Liver (tissue), 9 donors: ENCODE data around the gene TRPM2. TPM values are rescaled to one million over a fixed set of nuclear protein-coding genes. Genes with fewer than 3 reads are reported as not detected.

Source experiments
- DNase-seq: peaks from one replicate; pipeline ENCODE4 v3.0.0-alpha.2; 2017; ENCODE audit warnings: low spot score
- H3K27ac ChIP-seq, 2 donors: one replicate each; pipeline ENCODE4 v1.7.0; 2013; ENCODE audit warnings: inconsistent platforms in 2 of 2, low read length in 2 of 2, control low read depth in 1 of 2, low read depth in 1 of 2, mild to moderate bottlenecking in 1 of 2
- H3K27me3 ChIP-seq, 4 donors: one replicate each; pipeline versions ENCODE4 v1.6.1 to v1.7.0; 2013; ENCODE audit warnings: low read length in 3 of 4, inconsistent platforms in 1 of 4, mild to moderate bottlenecking in 1 of 4, moderate library complexity in 1 of 4; ENCODE audit not compliant: control insufficient read depth in 4 of 4, insufficient read depth in 4 of 4
- H3K36me3 ChIP-seq, 4 donors: one replicate each; pipeline versions ENCODE4 v1.6.1 to v1.7.0; 2013; ENCODE audit warnings: low read length in 3 of 4, mild to moderate bottlenecking in 3 of 4, low read depth in 1 of 4, moderate library complexity in 1 of 4; ENCODE audit not compliant: control insufficient read depth in 4 of 4, insufficient read depth in 3 of 4
- H3K4me1 ChIP-seq, 4 donors: one replicate each; pipeline versions ENCODE4 v1.6.1 to v1.7.0; 2013; ENCODE audit warnings: low read length in 3 of 4, mild to moderate bottlenecking in 3 of 4, moderate library complexity in 1 of 4; ENCODE audit not compliant: control insufficient read depth in 4 of 4, insufficient read depth in 4 of 4
- H3K4me3 ChIP-seq, 3 donors: one replicate each; pipeline versions ENCODE4 v1.6.1 to v1.7.0; 2013; ENCODE audit warnings: low read length in 3 of 3, control low read depth in 1 of 3, low read depth in 1 of 3, mild to moderate bottlenecking in 1 of 3
- H3K9ac ChIP-seq, 2 donors: one replicate each; pipeline ENCODE4 v1.7.0; 2013; ENCODE audit warnings: low read length in 2 of 2, mild to moderate bottlenecking in 2 of 2, moderate library complexity in 2 of 2, control low read depth in 1 of 2, low read depth in 1 of 2
- H3K9me3 ChIP-seq, 4 donors: one replicate each; pipeline versions ENCODE4 v1.6.1 to v1.7.0; 2013; ENCODE audit warnings: low read length in 3 of 4; ENCODE audit not compliant: control insufficient read depth in 4 of 4
- ATF3 ChIP-seq: IDR thresholded peaks from 2 replicates; pipeline ENCODE4 v1.6.1; 2016; ENCODE audit warnings: antibody characterized with exemption
- CTCF ChIP-seq: fragments of 150-350 bp; IDR thresholded peaks from 2 replicates; pipeline ENCODE4 v1.5.1; 2017; ENCODE audit warnings: improper control_type of control experiment, low read depth, low read length; ENCODE audit not compliant: missing input control
- EGR1 ChIP-seq, 2 donors: IDR thresholded peaks; 2 replicates each; pipeline ENCODE4 v1.6.1; 2016 to 2018; ENCODE audit warnings: antibody characterized with exemption in 2 of 2, low read depth in 2 of 2
- FOXA1 ChIP-seq: IDR thresholded peaks from 2 replicates; pipeline ENCODE4 v1.6.1; 2016; ENCODE audit warnings: antibody characterized with exemption
- FOXA2 ChIP-seq: IDR thresholded peaks from 2 replicates; pipeline ENCODE4 v1.6.1; 2016; ENCODE audit warnings: antibody characterized with exemption
- GABPA ChIP-seq, 2 donors: IDR thresholded peaks in 1 of 2; conservative IDR thresholded peaks in 1 of 2; 2 replicates each; pipeline ENCODE4 v1.6.1; 2016; ENCODE audit warnings: antibody characterized with exemption in 2 of 2, mild to moderate bottlenecking in 1 of 2, moderate library complexity in 1 of 2
- HNF4A ChIP-seq, 2 donors: conservative IDR thresholded peaks; 2 replicates each; pipeline ENCODE4 v1.6.1; 2016; ENCODE audit warnings: antibody characterized with exemption in 2 of 2, mild to moderate bottlenecking in 2 of 2
- HNF4G ChIP-seq: IDR thresholded peaks from 2 replicates; pipeline ENCODE4 v1.6.1; 2016; ENCODE audit warnings: antibody characterized with exemption
- JUND ChIP-seq, 2 donors: IDR thresholded peaks; 2 replicates each; pipeline ENCODE4 v1.6.1; 2016; ENCODE audit warnings: antibody characterized with exemption in 2 of 2
- MAX ChIP-seq: IDR thresholded peaks from 2 replicates; pipeline ENCODE4 v1.6.1; 2016; ENCODE audit warnings: antibody characterized with exemption
- NR2F2 ChIP-seq: IDR thresholded peaks from 2 replicates; pipeline ENCODE4 v1.6.1; 2016; ENCODE audit warnings: antibody characterized with exemption
- RAD21 ChIP-seq, 2 donors: IDR thresholded peaks; 2 replicates each; pipeline ENCODE4 v1.6.1; 2016; ENCODE audit warnings: antibody characterized with exemption in 2 of 2, mild to moderate bottlenecking in 2 of 2
- REST ChIP-seq: IDR thresholded peaks from 2 replicates; pipeline ENCODE4 v1.6.1; 2016; ENCODE audit warnings: antibody characterized with exemption, mild to moderate bottlenecking
- RXRA ChIP-seq, 2 donors: IDR thresholded peaks; 2 replicates each; pipeline ENCODE4 v1.6.1; 2017 to 2018; ENCODE audit warnings: antibody characterized with exemption in 2 of 2, mild to moderate bottlenecking in 1 of 2
- SP1 ChIP-seq: IDR thresholded peaks from 2 replicates; pipeline ENCODE4 v1.6.1; 2018; ENCODE audit warnings: antibody characterized with exemption, mild to moderate bottlenecking
- TAF1 ChIP-seq: conservative IDR thresholded peaks from 2 replicates; pipeline ENCODE4 v1.6.1; 2016; ENCODE audit warnings: antibody characterized with exemption, mild to moderate bottlenecking
- YY1 ChIP-seq: IDR thresholded peaks from 2 replicates; pipeline ENCODE4 v1.6.1; 2016; ENCODE audit warnings: antibody characterized with exemption, mild to moderate bottlenecking
- WGBS: extraction: QIAGEN DNeasy Blood & Tissue Kit; methylation state at CpG from one replicate; pipeline ENCODE4 v1.1.7; 2013; 5-methylcytosine and 5-hydroxymethylcytosine counted together
- polyA plus RNA-seq, 2 donors: library from polyadenylated mRNA; stranded (reverse) in 1 of 2; unstranded in 1 of 2; fragments of 200-250 nt in 1 of 2; fragments of >200 nt in 1 of 2; fragmentation: Nextera tagmentation in 1 of 2; extraction: Ambion mirVana in 1 of 2; gene quantifications; one replicate each; pipeline versions ENCODE4 v1.2.1 to v1.2.3, GENCODE V29; 2013 to 2015
- total RNA-seq, 2 donors: library from RNA; depleted of rRNA; stranded (reverse); fragments of >200 nt; gene quantifications; one replicate each; pipeline ENCODE4 v1.2.3, GENCODE V29; 2014
- TF ChIP-seq, protein P1 (sequence below): IDR thresholded peaks from 2 replicates; pipeline ENCODE4 v1.6.1; 2016; ENCODE audit warnings: antibody characterized with exemption
- donor health status: healthy.
- donor health status: healthy.
- donor health status: healthy.
- donor health status: healthy.
- donor health status: healthy.

Gene TRPM2
- total and polyA plus RNA-seq, 4 donors, result 0.43 to 1.3 (median 0.63) TPM

- H3K4me1 ChIP-seq, result peaks cover 0 to 11% (median 8%) of the 10 kb centered on the region in 4 donors
- H3K4me3 ChIP-seq, result no peak overlapping the region
- WGBS, result 97% methylated on average over 19 of the region's 19 CpGs
- H3K9me3 ChIP-seq, result peaks cover 0 to 3% (median 2%) of the 10 kb centered on the region in 4 donors
- TF ChIP-seq NR2F2 (no peak), MAX (no peak), TAF1 (no peak), RXRA (IDR thresholded peaks at IDR 0.05) (no peak), EGR1 (IDR thresholded peaks at IDR 0.05; ENCODE audit: low read depth in 2 of 2) (no peak), FOXA2 (no peak), YY1 (no peak), REST (no peak), GABPA (IDR thresholded peaks at IDR 0.05 in 1 of 2, conservative IDR thresholded peaks at IDR 0.05 in 1 of 2) (no peak), HNF4A (conservative IDR thresholded peaks at IDR 0.05) (no peak), CTCF (no peak), RAD21 (IDR thresholded peaks at IDR 0.05) (no peak), ATF3 (no peak), SP1 (no peak), FOXA1 (no peak), JUND (IDR thresholded peaks at IDR 0.05) (no peak), HNF4G (no peak)
- TF ChIP-seq, protein P1, sequence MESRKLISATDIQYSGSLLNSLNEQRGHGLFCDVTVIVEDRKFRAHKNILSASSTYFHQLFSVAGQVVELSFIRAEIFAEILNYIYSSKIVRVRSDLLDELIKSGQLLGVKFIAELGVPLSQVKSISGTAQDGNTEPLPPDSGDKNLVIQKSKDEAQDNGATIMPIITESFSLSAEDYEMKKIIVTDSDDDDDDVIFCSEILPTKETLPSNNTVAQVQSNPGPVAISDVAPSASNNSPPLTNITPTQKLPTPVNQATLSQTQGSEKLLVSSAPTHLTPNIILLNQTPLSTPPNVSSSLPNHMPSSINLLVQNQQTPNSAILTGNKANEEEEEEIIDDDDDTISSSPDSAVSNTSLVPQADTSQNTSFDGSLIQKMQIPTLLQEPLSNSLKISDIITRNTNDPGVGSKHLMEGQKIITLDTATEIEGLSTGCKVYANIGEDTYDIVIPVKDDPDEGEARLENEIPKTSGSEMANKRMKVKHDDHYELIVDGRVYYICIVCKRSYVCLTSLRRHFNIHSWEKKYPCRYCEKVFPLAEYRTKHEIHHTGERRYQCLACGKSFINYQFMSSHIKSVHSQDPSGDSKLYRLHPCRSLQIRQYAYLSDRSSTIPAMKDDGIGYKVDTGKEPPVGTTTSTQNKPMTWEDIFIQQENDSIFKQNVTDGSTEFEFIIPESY, result no peak
- no peak overlapping the region for H3K9ac ChIP-seq
- DNase-seq, result no peak
- no peak overlapping the region for H3K27ac ChIP-seq
- no peaks in the 10 kb centered on the region for H3K27me3 ChIP-seq
- peaks cover 1 to 8% (median 3%) of the 10 kb centered on the region in 4 donors for H3K36me3 ChIP-seq
Measured at GRCh38 chr21:44490405-44490804, 137.0 kb downstream of the TRPM2 start.
